Activated CD4-positive, alpha-beta T cell treated with anti-CD3 and anti-CD28 coated beads, Interleukin-2, amount 50 U/mL, for 4 hours (primary cell): ENCODE results near the gene LRMDA.
"Not testable (repeated sequence)": the region's sequence is repeated elsewhere in the genome, so short reads cannot be mapped to it uniquely, and the experiment has no call there.

Experiments used
- DNase-seq, 2 experiments: peaks; one replicate each; pipeline ENCODE4 v3.0.0-alpha.2; 2020

LRMDA gene

DNA sequence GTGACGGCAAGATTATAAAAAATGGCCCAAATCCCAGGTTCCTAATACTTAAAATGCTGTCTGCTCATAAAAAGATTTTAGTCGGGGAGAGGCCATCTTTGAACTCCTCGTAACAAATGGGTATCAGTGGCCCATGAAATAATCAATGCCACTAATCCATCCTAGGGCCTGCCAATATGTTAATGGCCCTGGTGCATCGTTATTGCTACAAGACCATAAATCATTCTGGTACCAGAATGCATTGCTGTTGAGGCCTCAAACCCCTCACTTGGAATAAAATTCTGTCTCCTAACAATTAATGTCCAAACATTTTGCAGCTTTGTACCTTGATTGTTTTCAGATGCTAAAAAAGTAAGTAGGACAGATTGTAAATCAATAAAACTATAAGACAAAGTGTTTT, 290.6 kb downstream of the LRMDA start:
- DNase-seq, result no peak

DNA sequence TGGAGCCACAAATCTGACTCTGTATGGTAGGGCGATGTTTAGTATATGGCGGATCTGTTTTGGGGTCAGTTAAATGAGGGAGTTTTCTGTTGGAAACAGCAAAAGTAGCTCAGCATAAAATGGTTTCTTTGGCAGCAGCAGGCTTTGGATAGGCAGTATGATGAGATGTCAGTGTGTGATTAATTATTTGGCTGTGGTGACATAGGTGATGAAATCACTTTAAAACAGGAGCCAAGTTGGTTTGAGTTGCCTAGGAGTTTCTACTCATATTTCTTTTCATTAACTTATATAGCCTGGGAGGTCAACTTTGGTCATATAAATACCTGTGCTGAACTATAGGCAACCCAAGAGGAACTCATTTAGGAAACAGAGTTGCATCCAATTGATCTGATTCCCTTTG, 291.2 kb downstream of the LRMDA start:
- no peak for DNase-seq

DNA sequence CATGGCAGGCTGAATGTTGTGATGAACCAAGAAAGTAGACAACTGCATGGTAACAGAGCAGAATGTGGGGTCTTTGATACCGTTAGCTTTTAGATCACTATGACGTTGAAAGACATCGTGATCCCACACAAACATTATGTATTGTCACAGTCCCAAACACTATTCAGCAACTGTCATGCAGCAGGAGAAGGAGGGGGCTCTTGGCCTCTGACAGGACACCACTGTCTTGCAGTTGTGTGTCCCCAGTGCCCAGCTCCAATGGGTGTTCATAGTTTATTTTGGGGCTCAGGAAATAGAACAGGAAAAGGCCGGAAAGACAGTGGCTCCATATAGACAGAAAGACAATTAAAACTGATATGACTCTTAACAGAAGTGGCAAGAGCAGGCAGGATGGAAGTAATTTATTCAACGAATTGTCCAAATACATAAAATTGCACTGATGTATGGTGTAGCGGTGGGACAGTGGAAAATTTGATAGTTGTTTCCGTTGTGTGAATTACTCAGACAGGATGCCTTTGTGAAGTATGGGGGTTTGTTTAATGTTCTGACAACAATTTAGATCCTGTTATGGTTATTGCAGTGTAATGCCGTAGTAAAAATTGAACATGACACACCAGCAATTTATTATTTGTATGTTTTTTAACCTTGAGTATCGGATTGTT, 292.0 kb downstream of the LRMDA start:
- DNase-seq, result no peak

DNA sequence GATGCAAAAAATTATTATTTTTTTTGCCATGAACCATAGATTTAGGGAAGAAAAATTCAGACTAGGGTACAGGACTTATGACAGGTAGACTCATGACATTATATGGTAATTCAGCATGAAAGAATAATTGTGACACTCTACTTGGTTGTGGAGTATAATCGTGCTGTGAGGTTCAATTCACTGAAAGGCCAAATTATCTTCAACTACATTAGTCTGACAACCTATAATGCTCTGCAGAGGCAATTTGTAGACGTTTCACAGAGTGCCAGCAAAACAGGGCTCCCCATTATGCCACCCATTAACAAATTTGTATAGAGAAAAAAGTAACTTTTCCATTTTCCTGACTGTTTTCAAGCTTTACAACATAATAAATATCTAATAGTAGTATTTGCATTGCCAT, 292.6 kb downstream of the LRMDA start:
- DNase-seq, result no peak

DNA sequence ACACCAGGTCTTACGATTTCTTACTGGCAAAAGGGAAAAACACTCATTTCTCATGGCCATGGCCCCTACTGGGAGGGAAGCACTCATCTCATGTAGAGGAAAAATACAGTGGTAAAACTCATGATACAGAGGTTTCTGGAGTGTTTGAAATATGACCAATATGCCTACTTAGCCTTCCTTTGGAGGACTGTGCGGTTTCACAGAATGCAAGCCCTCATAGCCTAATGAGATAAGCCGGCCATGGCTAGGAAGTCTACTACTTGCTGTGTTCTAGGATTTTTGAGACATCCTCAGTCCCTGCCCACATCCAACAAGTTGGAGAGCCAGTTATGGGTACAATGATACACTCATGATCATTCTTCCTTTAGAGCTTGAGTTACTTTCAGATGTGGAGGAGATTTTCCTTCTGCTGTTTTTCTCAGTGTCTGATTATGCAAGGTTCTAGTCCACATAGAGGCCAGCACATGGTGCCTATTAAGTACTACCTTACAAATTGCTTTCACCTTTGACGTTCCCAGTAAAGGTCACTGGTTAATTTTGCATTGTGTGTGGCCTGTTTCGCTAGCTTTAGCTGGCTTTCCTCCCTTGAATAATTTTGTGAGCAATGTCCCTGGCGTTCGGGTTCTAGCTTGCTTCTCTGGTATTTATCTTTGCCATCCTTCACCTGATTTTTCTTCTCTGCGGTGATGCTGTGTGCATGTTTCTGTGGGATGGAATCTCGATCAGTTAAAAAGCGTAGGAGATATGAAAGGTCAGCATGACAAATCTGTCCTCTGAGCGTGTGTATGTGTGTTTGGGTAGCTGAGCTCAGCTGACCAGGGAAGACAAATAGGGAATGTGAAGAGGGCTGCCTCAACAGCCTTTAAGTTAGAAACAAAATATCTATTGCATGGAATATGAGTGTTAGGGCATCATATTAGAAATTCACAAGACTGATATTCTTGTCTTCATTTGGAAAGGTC, 295.4 kb downstream of the LRMDA start:
- DNase-seq, result no peak

DNA sequence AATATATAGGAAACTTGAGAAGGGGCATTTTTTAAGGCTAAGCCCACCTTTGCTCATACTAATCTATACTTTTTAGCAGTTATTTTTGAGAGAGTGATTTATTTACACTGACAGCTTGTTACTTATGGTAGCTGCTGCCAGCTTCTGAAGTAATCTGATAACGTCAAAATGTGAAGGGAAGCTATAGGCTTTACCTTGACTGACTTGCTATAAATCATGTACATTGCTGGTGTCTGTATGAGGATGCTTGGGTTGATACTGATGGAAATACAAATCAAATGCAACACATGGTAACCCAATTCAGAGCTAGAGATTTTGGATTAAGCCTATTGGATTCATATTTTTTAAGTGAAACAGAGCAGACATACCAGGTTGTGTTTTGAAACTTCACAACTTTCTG, 299.4 kb downstream of the LRMDA start:
- DNase-seq, result no peak

DNA sequence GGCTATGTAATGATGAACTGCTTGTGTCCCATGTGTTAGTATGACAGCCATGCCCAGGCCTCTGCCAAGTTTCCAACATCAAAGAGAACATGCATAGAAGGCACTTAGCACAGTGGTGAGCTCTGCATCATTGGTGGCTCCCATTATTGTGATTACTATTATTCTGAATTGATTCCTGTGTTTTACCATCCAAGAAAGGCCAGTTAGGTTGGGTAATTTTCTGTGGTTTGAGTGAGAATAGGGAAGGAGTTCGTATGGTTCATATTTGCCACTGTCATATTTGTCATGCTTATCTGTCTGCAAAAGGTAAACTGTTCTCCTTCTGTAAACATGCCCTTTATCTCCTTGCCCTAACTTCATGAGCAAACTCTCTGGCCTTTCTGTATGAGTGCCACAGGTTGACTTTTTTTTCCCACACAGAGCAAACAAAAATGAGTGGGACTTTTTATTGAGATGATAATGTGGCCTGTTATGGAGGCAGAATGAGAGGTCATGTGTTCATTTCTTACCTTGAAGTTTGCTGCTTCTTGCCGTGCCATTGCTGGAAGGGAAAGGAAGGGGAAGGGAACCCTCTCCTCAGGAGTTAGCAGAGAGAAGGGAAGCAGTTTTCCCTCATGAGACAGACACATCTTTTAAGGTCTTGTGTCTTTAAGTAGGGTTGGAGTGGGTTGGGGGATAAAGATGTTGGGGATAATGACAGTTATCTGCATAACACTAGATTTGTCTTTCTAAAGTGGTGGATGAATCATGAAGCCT, 301.9 kb downstream of the LRMDA start:
- DNase-seq, result no peak

DNA sequence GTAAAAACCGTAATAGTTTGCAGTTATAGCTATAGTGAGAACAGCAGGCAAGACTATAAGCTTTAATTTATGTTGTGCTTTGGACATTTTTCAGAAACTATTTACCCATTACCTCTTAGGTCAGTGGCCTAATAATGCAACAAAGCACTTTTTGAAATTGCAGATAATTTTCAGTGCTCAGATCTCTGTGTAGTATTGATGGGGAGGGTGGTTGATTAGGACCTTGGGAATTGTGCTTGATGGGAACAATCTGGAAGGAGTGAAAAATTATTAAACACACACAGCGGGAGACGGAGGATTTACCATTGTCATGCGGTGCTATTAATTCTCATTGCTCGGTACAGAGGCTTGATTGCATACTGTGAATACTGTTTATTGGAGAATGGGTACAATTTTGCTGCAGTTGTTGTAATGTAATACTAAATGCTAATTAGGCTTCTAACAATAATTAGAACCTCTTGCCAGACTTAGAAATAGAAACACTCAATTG, 304.8 kb downstream of the LRMDA start:
- no peak for DNase-seq

DNA sequence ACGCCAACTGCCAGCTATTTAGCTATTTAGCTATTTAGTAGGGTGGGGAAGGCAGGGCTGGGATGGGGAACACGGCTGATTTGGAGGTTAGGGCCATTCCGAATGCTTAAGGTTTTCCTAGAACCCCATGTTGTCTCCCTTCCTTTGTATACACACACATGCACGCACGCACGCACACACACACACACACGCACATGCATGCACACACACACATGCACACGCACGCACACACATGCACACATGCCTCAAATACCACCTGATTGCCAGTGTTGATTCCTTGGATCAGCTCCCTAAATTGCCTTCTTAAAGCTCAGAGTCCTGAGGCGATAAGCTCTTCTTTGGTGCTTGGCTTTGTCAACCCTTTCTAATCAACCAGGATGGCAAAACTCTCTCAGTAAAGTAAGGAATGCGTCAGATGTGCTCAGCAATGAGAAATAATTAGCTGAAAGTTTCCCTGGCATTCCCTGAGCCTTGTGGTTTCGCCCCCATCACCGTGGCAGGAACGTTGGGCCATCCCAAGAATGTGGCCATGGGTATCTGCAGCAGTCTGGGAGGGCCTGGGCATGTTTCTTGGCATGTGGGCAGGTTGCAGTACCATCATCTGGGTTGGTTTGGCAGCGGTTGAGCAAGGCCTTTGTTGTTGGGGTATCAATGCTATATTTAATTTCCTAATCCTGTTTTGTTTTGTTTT, 305.6 kb downstream of the LRMDA start:
- no peak for DNase-seq

DNA sequence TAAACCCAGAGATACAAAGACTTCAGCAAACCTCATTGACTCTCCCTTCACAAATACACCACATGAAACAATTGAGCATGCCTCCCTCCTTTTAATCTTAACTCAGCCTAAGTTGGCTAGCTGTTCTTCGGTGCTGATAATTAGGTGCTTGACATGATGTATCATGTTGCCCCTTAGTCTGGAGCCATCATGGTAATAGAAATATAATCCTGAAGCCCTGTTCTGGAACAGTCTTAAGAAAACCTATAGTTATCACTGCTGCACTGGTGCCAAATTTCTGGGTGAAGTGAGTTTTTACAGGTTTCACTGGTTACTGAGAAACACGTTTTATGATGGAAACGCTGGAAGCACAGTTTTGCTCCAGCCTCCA, 306.1 kb downstream of the LRMDA start:
- DNase-seq, result no peak

DNA sequence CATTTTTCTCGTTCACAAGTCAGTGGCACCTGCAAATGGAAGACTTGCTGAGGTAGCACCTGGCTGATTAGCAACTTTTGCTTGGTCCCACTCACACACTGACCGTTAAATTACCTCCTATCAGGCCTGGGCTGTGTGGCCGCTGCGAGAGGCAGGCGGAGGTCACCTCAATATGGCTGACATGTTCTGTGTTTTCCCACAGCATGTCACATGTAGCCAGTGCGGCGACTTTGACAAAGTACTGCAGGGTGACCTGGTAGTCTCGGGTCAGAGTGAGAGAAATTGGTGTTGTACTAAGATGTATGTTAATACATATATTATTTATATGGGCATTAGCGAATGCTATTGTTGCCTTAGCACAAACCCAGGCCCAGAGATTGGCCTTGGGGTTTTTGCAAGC, 307.5 kb downstream of the LRMDA start:
- no peak for DNase-seq

DNA sequence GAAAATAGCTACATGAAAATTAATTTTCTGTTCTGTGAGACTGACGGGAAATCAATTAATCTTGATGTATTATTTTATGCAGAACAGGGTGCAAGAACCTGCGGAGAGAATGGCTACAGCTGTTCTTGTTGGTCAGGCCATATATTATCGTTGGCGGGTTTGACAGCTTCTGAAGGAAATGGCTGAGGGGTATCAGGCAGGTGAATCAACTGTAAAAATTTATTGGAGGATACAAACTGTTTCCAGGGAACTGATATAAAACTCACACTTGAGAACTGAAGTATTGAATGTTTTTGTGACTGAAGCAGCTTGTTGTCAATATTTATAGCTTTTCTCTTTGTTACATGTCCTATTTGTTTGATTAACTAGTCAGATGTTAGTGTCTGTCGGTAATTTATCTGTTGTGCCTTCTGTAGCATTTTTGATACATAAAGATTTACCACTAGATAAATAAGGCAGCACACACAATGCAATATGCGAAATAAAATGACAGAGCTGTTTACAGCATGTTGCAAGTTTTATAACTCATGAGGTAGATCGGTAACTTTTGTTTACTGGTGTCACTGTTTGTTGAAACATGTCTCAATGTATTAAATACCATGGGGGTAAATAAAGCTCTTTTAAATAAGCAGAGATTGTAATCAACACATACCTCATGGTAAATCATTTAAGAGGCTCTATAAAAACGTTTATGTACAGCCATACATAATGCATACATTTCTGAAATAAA, 308.2 kb downstream of the LRMDA start:
- DNase-seq, result no peak

DNA sequence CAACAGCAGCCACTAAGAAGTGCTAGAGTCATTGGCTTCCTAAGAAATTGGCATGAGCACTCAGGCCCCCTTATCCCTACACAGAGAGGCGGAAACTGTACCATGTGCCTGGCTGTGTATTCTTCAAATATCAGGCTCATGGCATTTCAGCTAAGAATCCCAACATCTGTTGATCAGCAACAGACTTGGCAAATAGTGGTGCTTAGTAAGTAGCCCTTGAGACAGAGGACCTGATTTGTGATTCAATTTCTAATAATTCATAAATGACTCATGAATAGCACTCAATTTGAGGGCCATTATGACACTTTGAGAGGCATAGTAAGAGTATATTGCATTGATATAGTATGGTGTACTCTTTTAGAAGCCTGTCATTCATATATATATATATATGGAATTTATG, 309.1 kb downstream of the LRMDA start:
- no peak for DNase-seq

DNA sequence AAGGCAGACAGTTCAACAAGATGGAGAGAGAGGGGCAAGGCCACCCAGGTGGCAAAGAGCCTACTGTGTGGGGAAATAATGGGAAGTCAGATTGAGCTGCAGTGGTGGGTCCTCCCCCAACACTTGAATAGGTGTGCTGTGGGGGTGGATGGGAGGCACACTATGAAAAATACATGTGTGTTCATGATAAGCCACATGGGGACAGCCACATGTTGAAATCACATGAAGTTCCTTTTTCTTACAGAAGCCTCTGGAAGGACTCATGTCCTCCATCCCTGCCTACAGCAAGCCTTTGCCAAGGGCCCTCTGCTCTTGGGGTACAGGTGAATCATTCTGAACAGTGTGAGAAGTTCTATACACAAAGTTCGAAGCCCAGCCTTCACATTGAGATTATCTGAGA, 310.9 kb downstream of the LRMDA start:
- no peak for DNase-seq

DNA sequence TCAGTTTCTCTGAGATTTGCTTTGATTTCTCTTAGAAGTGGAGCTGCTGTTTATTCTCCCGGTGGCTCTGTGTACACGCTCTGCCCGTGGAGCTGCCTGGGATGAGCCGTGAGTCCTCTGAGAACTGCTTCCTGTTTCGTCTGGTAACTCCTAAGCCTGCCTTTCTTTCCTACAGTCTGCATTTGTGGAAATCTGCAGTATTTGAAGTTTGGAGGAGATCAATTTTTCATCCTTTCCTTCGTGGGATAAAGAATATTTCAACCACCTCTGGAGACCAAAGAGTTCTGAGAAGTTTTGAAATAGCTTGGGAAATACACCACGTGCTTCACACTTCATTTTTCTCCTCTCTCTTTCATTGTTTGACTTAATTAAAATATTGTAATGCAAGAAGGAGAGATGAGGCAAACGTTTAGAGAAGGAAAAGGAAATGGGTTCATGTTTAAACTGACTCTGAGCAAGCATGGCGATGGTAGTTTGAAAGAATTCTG, 311.9 kb downstream of the LRMDA start:
- no peak for DNase-seq

DNA sequence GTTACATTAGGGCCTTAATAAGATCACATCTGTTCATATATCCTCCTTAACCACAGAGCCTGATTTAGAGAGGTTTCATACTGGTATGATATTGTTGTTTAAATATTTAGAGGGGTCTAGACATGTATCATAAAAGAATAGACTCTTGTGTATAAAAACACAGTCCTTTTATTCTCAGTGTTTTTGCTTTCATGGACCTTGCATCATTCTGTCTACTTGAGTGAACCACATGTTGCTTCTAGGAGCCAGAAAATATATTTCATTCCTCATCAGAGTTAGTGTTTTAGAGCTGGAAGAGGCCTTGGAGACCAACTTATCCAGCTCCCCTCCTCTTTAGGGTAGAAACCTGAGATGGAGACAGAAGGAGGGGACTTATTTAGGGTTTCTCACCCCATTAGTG, 312.8 kb downstream of the LRMDA start:
- DNase-seq, result no peak

DNA sequence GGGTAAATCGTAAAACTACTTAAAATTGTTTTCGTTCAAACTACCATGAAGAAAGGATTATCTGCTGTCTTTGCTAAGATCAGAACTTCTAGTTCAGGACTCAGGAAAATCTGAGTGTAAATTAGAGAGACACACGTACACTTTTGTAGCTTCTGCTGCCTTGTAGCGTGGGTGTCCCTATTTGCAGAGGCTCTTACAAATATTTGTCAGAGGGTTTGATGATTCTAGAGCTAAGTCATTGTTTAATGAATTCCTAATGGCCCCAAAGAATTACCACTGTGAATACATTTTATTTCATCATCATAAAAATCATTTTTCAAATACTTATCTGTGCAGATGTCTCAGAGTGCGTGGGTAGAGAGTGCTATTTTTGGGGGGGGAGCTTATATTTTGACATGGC, 314.9 kb downstream of the LRMDA start:
- DNase-seq, result no peak

DNA sequence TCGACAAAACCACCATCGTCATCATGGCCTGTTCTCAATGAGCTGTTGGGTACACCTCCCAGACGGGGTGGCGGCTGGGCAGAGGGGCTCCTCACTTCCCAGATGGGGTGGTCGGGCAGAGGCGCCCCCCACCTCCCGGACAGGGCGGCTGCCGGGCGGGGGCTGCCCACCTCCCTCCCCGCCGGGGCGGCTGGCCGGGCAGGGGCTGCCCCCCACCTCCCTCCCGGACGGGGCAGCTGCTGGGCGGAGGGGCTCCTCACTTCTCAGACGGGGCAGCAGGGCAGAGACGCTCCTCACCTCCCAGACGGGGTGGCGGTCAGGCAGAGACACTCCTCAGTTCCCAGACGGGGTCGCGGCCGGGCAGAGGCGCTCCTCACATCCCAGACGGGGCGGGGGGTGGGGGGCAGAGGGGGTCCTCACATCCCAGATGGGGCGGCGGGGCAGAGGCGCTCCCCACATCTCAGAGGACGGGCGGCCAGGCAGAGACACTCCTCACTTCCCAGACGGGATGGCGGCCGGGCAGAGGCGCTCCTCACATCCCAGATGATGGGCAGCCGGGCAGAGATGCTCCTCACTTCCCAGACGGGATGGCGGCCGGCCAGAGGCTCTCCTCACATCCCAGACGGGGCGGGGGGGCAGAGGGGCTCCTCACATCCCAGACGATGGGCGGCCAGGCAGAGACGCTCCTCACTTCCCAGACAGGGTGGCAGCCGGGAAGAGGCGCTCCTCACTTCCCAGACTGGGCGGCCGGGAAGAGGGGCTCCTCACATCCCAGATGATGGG, 318.9 kb downstream of the LRMDA start:
- DNase-seq, result not testable (repeated sequence)

DNA sequence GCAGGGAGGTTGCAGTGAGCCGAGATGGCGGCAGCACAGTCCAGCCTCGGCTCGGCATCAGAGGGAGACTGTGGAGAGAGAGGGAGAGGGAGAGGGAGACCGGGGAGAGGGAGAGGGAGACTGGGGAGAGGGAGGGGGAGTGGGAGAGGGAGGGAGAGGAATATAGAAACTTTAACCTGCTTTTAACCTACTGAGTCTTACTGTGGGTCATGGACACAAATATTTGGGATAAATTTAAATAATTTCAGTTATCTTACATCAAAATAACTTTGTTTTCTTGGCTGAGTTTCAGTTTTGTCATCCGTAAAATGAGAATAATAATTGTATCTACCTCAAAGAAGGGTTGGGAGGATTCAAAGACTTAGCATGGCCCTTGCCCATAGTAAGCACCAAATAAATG, 319.8 kb downstream of the LRMDA start:
- no peak for DNase-seq

DNA sequence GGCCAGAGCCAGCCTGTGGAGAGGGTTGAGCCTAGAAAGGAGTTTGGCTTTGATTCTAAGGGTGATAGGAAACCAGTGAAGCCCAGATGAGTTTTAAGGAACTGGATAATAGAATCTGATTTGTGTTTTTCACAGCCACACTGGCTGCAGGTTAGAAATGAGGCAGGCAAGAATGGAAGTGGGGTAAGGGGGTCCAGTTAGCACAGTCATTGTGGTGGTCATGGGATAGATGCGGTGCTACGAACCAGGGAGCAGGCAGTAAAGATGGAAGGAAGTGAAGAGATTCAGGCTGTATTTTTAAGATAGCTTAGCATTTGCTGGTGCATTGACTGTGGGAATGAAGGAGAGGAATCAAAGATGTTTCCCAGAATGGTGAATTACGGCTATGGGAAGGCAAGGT, 322.2 kb downstream of the LRMDA start:
- DNase-seq, result no peak
